ENCODE results near the gene CELA2B.

DNA sequence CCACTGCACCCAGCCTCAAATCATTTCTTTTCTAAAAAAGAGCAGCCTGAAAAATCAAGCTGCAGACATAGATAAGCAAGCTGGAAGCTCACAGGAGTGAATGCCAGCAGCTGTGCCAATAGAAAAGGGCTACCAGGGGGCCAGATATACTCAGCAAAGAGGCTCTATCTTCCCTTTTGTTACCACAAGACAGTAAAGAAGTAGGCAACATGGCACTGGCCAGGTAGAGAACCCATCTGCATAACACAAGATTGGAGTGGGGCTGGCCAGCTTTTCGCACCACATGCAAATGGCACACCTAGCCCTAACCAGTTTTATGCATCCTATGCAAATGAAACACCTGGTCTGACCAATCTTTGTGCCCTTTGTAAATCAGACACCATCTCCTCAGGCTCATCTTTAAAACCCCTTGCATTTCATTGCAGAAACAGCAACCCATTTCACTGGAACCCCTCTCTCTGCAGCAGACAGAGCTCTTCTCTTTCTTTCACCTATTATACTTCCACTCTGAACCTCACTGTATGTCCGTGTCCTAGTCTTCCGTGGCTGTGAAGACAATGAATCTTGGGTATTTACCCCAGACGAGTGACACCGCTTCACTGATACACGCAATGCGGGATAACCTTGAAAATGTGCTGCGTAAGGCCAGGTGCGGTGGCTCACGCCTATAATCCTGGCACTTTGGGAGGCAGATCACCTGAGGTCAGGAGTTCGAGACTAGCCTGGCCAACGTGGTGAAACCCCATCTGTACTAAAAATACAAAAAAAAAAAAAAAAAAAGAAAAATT, 33.0 kb downstream of the CELA2B start:
- TF ChIP-seq NR3C1 (IDR thresholded peaks at IDR 0.05) (no peak), POLR2A (IDR thresholded peaks at IDR 0.05; ENCODE audit: low read length) (no peak), SMC3 (IDR thresholded peaks at IDR 0.05) (no peak), RFX5 (IDR thresholded peaks at IDR 0.05) (no peak), HDAC2 (IDR thresholded peaks at IDR 0.05) (no peak), CHD4 (IDR thresholded peaks at IDR 0.05; ENCODE audit: borderline replicate concordance) (no peak), ZNF302 (CRISPR knock-in tag; IDR thresholded peaks at IDR 0.05) (no peak), HOXA7 (CRISPR knock-in tag; IDR thresholded peaks at IDR 0.05) (no peak), ZFP36 (IDR thresholded peaks at IDR 0.05; ENCODE audit: borderline replicate concordance, partially characterized antibody) (no peak)
- TF ChIP-seq, protein P1, sequence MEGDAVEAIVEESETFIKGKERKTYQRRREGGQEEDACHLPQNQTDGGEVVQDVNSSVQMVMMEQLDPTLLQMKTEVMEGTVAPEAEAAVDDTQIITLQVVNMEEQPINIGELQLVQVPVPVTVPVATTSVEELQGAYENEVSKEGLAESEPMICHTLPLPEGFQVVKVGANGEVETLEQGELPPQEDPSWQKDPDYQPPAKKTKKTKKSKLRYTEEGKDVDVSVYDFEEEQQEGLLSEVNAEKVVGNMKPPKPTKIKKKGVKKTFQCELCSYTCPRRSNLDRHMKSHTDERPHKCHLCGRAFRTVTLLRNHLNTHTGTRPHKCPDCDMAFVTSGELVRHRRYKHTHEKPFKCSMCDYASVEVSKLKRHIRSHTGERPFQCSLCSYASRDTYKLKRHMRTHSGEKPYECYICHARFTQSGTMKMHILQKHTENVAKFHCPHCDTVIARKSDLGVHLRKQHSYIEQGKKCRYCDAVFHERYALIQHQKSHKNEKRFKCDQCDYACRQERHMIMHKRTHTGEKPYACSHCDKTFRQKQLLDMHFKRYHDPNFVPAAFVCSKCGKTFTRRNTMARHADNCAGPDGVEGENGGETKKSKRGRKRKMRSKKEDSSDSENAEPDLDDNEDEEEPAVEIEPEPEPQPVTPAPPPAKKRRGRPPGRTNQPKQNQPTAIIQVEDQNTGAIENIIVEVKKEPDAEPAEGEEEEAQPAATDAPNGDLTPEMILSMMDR (IDR thresholded peaks at IDR 0.05): no peak
- TF ChIP-seq, protein P2, sequence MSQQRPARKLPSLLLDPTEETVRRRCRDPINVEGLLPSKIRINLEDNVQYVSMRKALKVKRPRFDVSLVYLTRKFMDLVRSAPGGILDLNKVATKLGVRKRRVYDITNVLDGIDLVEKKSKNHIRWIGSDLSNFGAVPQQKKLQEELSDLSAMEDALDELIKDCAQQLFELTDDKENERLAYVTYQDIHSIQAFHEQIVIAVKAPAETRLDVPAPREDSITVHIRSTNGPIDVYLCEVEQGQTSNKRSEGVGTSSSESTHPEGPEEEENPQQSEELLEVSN (IDR thresholded peaks at IDR 0.05; ENCODE audit: borderline replicate concordance, low read depth): no peak
- TF ChIP-seq, protein P3, sequence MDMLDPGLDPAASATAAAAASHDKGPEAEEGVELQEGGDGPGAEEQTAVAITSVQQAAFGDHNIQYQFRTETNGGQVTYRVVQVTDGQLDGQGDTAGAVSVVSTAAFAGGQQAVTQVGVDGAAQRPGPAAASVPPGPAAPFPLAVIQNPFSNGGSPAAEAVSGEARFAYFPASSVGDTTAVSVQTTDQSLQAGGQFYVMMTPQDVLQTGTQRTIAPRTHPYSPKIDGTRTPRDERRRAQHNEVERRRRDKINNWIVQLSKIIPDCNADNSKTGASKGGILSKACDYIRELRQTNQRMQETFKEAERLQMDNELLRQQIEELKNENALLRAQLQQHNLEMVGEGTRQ (IDR thresholded peaks at IDR 0.05): no peak
- TF ChIP-seq, protein P4, sequence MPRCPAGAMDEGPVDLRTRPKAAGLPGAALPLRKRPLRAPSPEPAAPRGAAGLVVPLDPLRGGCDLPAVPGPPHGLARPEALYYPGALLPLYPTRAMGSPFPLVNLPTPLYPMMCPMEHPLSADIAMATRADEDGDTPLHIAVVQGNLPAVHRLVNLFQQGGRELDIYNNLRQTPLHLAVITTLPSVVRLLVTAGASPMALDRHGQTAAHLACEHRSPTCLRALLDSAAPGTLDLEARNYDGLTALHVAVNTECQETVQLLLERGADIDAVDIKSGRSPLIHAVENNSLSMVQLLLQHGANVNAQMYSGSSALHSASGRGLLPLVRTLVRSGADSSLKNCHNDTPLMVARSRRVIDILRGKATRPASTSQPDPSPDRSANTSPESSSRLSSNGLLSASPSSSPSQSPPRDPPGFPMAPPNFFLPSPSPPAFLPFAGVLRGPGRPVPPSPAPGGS (IDR thresholded peaks at IDR 0.05): no peak

Measured in A549 (cell line).